ENCODE results near the gene LMOD3. TPM values are rescaled to one million over a fixed set of nuclear protein-coding genes. Genes with fewer than 3 reads are reported as not detected.

The LMOD3 gene
- total and polyA plus RNA-seq, 2 donors (not counting 3 experiments of a cell fraction or from before 2014, with no cell fraction given), result not detected

GRCh38 chr3:69072928-69073327, 49.5 kb downstream of the LMOD3 start:
- Histone ChIP-seq H3K4me3 (replicated peaks in 1 of 3; ENCODE audit: insufficient read depth in 1 of 3, low read depth in 1 of 3, low read length in 3 of 3) (no peak overlapping the region), H3K27me3 (ENCODE audit: control insufficient read depth in 2 of 2, insufficient read depth in 2 of 2, low read length in 2 of 2) (no peaks in the 10 kb centered on the region), H3K9me3 (replicated peaks; ENCODE audit: control insufficient read depth, insufficient read depth, low read length) (no peaks in the 10 kb centered on the region), H4K20me1 (replicated peaks; ENCODE audit: control insufficient read depth, extremely low read depth, insufficient read depth, low read length) (no peaks in the 10 kb centered on the region), H3K9me1 (replicated peaks; ENCODE audit: control insufficient read depth, extremely low read depth, insufficient read depth, low read length) (no peaks in the 10 kb centered on the region), H2AFZ (ENCODE audit: low read depth, low read length) (no peak overlapping the region), H3K79me2 (ENCODE audit: control insufficient read depth, insufficient read depth, low read length) (peaks cover 17% of the 10 kb centered on the region), H3K4me1 (ENCODE audit: control insufficient read depth, extremely low read depth, insufficient read depth, low read length) (peaks cover 3% of the 10 kb centered on the region), H3K4me2 (ENCODE audit: insufficient read depth, low read length) (no peak overlapping the region), H3K36me3 (ENCODE audit: control insufficient read depth in 2 of 2, extremely low read depth in 1 of 2, insufficient read depth in 2 of 2, low read length in 2 of 2) (peaks cover 2 to 4% of the 10 kb centered on the region in 2 experiments), H3K27ac (ENCODE audit: insufficient read depth, low read depth, low read length) (no peak overlapping the region), H3K9ac (replicated peaks; ENCODE audit: extremely low read depth, insufficient read depth, low read length) (no peak overlapping the region)
- FAIRE-seq, result no peak
- intact Hi-C loops (cut with micrococcal nuclease), result no loop called here
- DNase-seq (ENCODE audit: low read depth, low spot score), result no peak
- ChIA-PET CTCF (no interaction called here), POLR2A (no interaction called here)
- no peak for TF ChIP-seq GATA2 (IDR thresholded peaks at IDR 0.05; ENCODE audit: insufficient read depth, insufficient read length, low read depth, low read length)
- TF ChIP-seq JUN (IDR thresholded peaks at IDR 0.05; ENCODE audit: borderline replicate concordance, insufficient read depth, insufficient read length, low read depth), result no peak
- TF ChIP-seq CTCF (IDR thresholded peaks at IDR 0.05; ENCODE audit: extremely low read depth in 1 of 2, insufficient read depth in 1 of 2, low read depth in 1 of 2, low read length in 2 of 2), result no peak
- TF ChIP-seq MAX (IDR thresholded peaks at IDR 0.05; ENCODE audit: insufficient read depth, insufficient read length), result no peak
- TF ChIP-seq POLR2AphosphoS5 (IDR thresholded peaks at IDR 0.05; ENCODE audit: insufficient read depth, low read depth, low read length), result no peak
- no peak for TF ChIP-seq MYC (IDR thresholded peaks at IDR 0.05; ENCODE audit: low read depth, low read length)
- TF ChIP-seq EZH2 (IDR thresholded peaks at IDR 0.05; ENCODE audit: borderline replicate concordance, low read depth, low read length, severe bottlenecking), result no peak
- TF ChIP-seq FOS (IDR thresholded peaks at IDR 0.05; ENCODE audit: borderline replicate concordance, insufficient read depth, low read length), result no peak
- TF ChIP-seq POLR2A (IDR thresholded peaks at IDR 0.05; ENCODE audit: low read depth, low read length), result no peak
- dilution Hi-C loops (cut with MboI; ENCODE audit: extremely low pct_ligation_motif_present, low sequenced_read_pairs), result no loop called here
- no TSS peak for BruUV-seq (replicated peaks)

Data from endothelial cell of umbilical vein (primary cell).